Measurements from ENCODE around the gene HS6ST1. TPM values are rescaled to one million over a fixed set of nuclear protein-coding genes. Genes with fewer than 3 reads are reported as not detected.

HS6ST1 gene
- total RNA-seq, 2 donors from 2014 or later, result 69.0 to 233 TPM

DNA sequence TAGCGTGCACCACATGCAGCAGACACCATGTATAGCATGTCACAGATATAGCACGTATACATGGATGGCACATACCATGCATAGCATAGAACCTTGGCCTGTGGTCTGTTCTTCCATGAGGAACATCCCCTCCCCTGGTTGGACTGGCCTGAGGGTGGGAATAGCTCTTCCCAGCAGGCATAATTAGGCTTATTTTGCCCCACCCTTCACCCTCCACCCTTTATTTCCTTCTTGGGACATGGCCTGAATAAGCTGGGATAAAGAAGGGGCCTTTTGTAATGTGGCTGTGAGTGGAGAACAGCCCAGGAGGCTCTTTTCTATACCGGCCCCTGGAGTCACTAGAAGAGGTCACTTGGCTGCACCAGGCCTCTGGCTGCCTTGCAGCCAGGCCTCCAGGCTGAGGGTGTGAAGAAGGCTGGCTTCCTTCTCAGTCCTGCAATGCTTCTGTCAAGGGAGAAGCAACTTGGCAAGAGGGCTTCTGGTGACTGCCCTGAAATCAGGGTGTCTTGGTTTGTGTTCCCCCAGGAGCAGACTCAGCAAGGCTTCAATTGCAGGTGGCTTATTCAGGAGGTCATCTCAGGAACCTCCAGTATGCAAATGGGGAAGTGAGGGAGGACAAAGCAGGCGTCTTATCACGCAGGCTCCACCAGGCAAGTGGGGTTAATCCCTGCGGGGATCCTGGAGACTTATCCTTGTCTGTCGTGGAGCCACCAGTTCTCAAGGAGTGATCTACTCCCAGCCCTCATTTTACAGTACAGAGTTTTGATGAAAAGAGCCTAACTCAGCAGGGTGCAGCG is 68.2 kb downstream of the HS6ST1 start:
- Histone ChIP-seq H3K9me3 (no peaks in the 10 kb centered on the region), H3K27me3 (replicated peaks; ENCODE audit: insufficient read depth) (no peaks in the 10 kb centered on the region), H3K27ac (no peak overlapping the region), H3K4me3 (no peak overlapping the region), H3K36me3 (no peaks in the 10 kb centered on the region), H3K4me1 (replicated peaks) (no peaks in the 10 kb centered on the region)
- intact Hi-C loops (cut with DNase I), result no loop called here
- DNase-seq (ENCODE audit: low spot score), result no peak
- WGBS, result 92% methylated on average over 8 of the region's 8 CpGs
- TF ChIP-seq, protein P1, sequence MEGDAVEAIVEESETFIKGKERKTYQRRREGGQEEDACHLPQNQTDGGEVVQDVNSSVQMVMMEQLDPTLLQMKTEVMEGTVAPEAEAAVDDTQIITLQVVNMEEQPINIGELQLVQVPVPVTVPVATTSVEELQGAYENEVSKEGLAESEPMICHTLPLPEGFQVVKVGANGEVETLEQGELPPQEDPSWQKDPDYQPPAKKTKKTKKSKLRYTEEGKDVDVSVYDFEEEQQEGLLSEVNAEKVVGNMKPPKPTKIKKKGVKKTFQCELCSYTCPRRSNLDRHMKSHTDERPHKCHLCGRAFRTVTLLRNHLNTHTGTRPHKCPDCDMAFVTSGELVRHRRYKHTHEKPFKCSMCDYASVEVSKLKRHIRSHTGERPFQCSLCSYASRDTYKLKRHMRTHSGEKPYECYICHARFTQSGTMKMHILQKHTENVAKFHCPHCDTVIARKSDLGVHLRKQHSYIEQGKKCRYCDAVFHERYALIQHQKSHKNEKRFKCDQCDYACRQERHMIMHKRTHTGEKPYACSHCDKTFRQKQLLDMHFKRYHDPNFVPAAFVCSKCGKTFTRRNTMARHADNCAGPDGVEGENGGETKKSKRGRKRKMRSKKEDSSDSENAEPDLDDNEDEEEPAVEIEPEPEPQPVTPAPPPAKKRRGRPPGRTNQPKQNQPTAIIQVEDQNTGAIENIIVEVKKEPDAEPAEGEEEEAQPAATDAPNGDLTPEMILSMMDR (IDR thresholded peaks at IDR 0.05), result no peak
- TF ChIP-seq POLR2A (IDR thresholded peaks at IDR 0.05) (no peak), POLR2AphosphoS5 (IDR thresholded peaks at IDR 0.05) (no peak)

DNA sequence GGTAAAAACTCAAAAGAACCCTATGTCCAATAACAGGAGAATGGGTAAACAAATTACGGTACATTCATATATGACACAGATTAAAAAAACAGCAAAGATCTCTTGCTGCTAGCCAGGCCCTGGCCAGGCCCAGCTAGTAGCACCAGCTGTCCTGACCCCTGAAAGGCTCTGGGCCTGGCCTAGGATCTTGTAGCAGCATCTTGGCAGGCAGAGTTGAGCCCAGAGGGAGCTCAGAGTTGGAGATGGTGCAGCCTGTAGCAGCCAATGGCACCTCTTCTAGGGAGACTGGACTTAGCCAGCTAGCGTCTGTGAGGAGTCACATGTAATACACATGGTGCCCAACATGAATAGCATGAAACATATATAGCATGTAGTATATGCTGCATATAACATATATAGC is 69.1 kb downstream of the HS6ST1 start:
- 89% methylated on average over 2 of the region's 2 CpGs for WGBS
- Histone ChIP-seq H3K27me3 (replicated peaks; ENCODE audit: insufficient read depth) (no peaks in the 10 kb centered on the region), H3K36me3 (no peaks in the 10 kb centered on the region), H3K27ac (no peak overlapping the region), H3K4me1 (replicated peaks) (no peaks in the 10 kb centered on the region), H3K4me3 (no peak overlapping the region), H3K9me3 (no peaks in the 10 kb centered on the region)
- DNase-seq (ENCODE audit: low spot score), result no peak
- TF ChIP-seq, protein P1 (IDR thresholded peaks at IDR 0.05), result no peak
- TF ChIP-seq POLR2A (IDR thresholded peaks at IDR 0.05) (no peak), POLR2AphosphoS5 (IDR thresholded peaks at IDR 0.05) (no peak)
- intact Hi-C loops (cut with DNase I), result no loop called here

DNA sequence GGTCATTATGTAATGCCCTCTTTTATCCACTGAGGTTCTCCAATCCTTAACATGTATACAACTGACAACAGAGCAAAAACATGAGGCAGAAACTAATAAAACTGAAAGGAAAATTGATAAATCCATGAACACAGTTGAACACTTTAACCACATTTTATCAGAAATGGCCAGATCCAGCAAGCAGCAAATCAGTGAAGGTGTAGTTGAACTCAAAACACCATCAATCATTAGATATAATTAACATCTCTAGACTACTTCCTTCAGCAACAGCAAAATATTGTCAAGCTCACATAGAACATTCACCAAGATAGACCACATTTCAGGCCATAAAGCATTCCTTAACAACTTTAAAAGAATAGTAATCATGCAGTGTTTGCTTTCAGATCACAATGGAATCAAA is 72.9 kb downstream of the HS6ST1 start:
- H3K4me1 ChIP-seq (replicated peaks), result no peaks in the 10 kb centered on the region
- DNase-seq (ENCODE audit: low spot score), result no peak
- intact Hi-C loops (cut with DNase I), result no loop called here
- H3K9me3 ChIP-seq, result no peaks in the 10 kb centered on the region
- no peak overlapping the region for H3K27ac ChIP-seq
- H3K27me3 ChIP-seq (replicated peaks; ENCODE audit: insufficient read depth), result no peaks in the 10 kb centered on the region
- H3K36me3 ChIP-seq, result no peaks in the 10 kb centered on the region
- H3K4me3 ChIP-seq, result no peak overlapping the region
- TF ChIP-seq POLR2A (IDR thresholded peaks at IDR 0.05) (no peak), POLR2AphosphoS5 (IDR thresholded peaks at IDR 0.05) (no peak)
- TF ChIP-seq, protein P1 (IDR thresholded peaks at IDR 0.05), result no peak

DNA sequence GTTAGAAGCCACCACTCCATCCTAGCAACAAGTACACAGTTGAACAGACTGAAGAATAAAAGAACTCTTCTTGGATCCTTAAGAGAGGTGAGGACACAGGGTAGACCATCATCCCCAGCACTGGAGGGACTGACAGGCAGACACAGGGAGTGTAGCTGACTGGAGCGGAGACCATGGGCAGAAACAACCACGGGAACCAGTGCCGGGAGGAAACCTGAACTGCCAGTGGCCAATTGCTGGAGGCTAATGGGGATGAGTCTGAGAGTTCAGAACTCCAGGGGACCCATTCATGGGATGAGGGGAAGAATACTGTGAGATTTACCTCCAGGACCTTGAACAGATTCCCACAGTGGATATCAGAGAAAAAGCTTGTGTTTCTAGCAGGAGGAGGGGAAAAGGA is 76.8 kb downstream of the HS6ST1 start:
- Histone ChIP-seq H3K9me3 (no peaks in the 10 kb centered on the region), H3K36me3 (no peaks in the 10 kb centered on the region), H3K4me3 (no peak overlapping the region), H3K27ac (no peak overlapping the region), H3K27me3 (replicated peaks; ENCODE audit: insufficient read depth) (no peaks in the 10 kb centered on the region), H3K4me1 (replicated peaks) (no peaks in the 10 kb centered on the region)
- WGBS, result 74% methylated on average over 3 of the region's 3 CpGs
- intact Hi-C loops (cut with DNase I), result no loop called here
- no peak for TF ChIP-seq POLR2AphosphoS5 (IDR thresholded peaks at IDR 0.05)
- no peak for TF ChIP-seq POLR2A (IDR thresholded peaks at IDR 0.05)
- TF ChIP-seq, protein P1 (IDR thresholded peaks at IDR 0.05), result no peak
- no peak for DNase-seq (ENCODE audit: low spot score)

Data from prostate gland (tissue), 2 donors.